Right lobe of liver (tissue), 6 donors: ENCODE measurements around the gene TAF4B. TPM values are rescaled to one million over a fixed set of nuclear protein-coding genes. Genes with fewer than 3 reads are reported as not detected.

Experiments
- ATAC-seq, 4 donors: fragments of 200-7000 bp; cut with Tn5 transposase; one replicate each; pipeline ENCODE4 v1.9.1; 2020; ENCODE audit warnings: mild to moderate bottlenecking in 4 of 4, moderate library complexity in 4 of 4
- DNase-seq, 3 donors: peaks; one replicate each; pipeline ENCODE4 v3.0.0-alpha.2; 2020
- H3K27ac ChIP-seq, 3 donors: fragments of 200-600 bp; one replicate each; pipeline ENCODE4 v1.8.0; 2022
- H3K27me3 ChIP-seq, 2 donors: fragments of 200-600 bp; one replicate each; pipeline ENCODE4 v1.8.0; 2022
- H3K36me3 ChIP-seq, 4 donors: fragments of 200-600 bp; sonication (generic) in 1 of 4; one replicate each; pipeline versions ENCODE4 v1.5.1 to v1.8.0; 2017 to 2022; ENCODE audit warnings: control low read depth in 1 of 4
- H3K4me1 ChIP-seq, 4 donors: fragments of 200-600 bp; sonication (generic) in 1 of 4; one replicate each; pipeline versions ENCODE4 v1.5.1 to v1.8.0; 2017 to 2022; ENCODE audit warnings: control low read depth in 1 of 4
- H3K4me3 ChIP-seq, 3 donors: fragments of 200-600 bp; one replicate each; pipeline ENCODE4 v1.8.0; 2022
- H3K9me3 ChIP-seq, 4 donors: fragments of 200-600 bp; sonication (generic) in 1 of 4; one replicate each; pipeline versions ENCODE4 v1.5.1 to v1.8.0; 2017 to 2022; ENCODE audit warnings: control low read depth in 1 of 4
- CTCF ChIP-seq, 4 donors: fragments of 200-600 bp in 3 of 4; fragments of 450-650 bp in 1 of 4; IDR thresholded peaks; one replicate each; pipeline versions ENCODE4 v1.5.1 to v1.8.0; 2016 to 2022; ENCODE audit warnings: antibody characterized with exemption in 4 of 4, mild to moderate bottlenecking in 2 of 4
- POLR2A ChIP-seq: fragments of 450-650 bp; IDR thresholded peaks from one replicate; pipeline ENCODE4 v1.6.1; 2017; ENCODE audit warnings: antibody characterized with exemption, mild to moderate bottlenecking
- WGBS: methylation state at CpG from one replicate; pipeline ENCODE4 v1.1.6; 2018; ENCODE audit warnings: low coverage, low lambda C conversion rate; ENCODE audit not compliant: insufficient coverage; ENCODE audit errors: missing lambda C conversion rate; 5-methylcytosine and 5-hydroxymethylcytosine counted together
- intact Hi-C, 2 donors: fragments of 100-400 bp; cut with DNase I; formaldehyde crosslinking; loops; one replicate each; pipeline versions ENCODE4 v1.11.2 to v1.14.1; 2022
- total RNA-seq, 6 experiments: library from RNA; depleted of rRNA in 2 of 6; stranded (reverse); fragments of >200 nt in 2 of 6; fragmentation: NEBNext Ultra II Directional in 3 of 6; extraction: Animal tissue kit (Norgen Biotek cat#: 25700) in 3 of 6; gene quantifications; one replicate each; pipeline versions ENCODE4 v1.1.0 to v1.2.4, GENCODE V29; 2016 to 2023
- donor health status: DM: no; HTN: yes; CAD: no.
- donor health status: DM: no; HTN: no; CAD: no.
- donor health status: DM: no; HTN: no; CAD: no.
- donor health status: DM: no; HTN: yes; CAD: no.
- donor health status: DM: no; HTN: yes; CAD: no.

TAF4B gene
- total RNA-seq, 6 experiments from 2014 or later: 0.09 to 0.44 (median 0.31) TPM

GRCh38 chr18:26332991-26333390 lies 106.7 kb downstream of the TAF4B start:
- ATAC-seq: no peak
- intact Hi-C loops: no loop called here
- 56% methylated on average over 1 of the region's 1 CpG for whole genome bisulfite sequencing

GRCh38 chr18:26335156-26335555 lies 108.9 kb downstream of the TAF4B start:
- 61% methylated on average over 2 of the region's 2 CpGs for WGBS
- intact Hi-C loops: no loop called here
- DNase-seq: no peak

More at GRCh38 chr18:26332991-26333390, 106.7 kb downstream of the TAF4B start:
- Histone ChIP-seq H3K4me3 (no peak overlapping the region), H3K4me1 (no peaks in the 10 kb centered on the region), H3K27ac (no peak overlapping the region), H3K27me3 (no peaks in the 10 kb centered on the region), H3K36me3 (no peaks in the 10 kb centered on the region), H3K9me3 (no peaks in the 10 kb centered on the region)
- no peak for DNase-seq
- TF ChIP-seq CTCF (IDR thresholded peaks at IDR 0.05) (no peak), POLR2A (no peak)

GRCh38 chr18:26335571-26336487 lies 109.6 kb downstream of the TAF4B start:
- intact Hi-C loops: no loop called here
- no peak for ATAC-seq
- no peak overlapping the region for H3K4me3 ChIP-seq
- no peak for DNase-seq
- H3K27ac ChIP-seq: no peak overlapping the region
- H3K36me3 ChIP-seq: no peaks in the 10 kb centered on the region
- TF ChIP-seq CTCF (IDR thresholded peaks at IDR 0.05) (no peak), POLR2A (no peak)
- no peaks in the 10 kb centered on the region for H3K9me3 ChIP-seq
- no peaks in the 10 kb centered on the region for H3K27me3 ChIP-seq
- 50% methylated on average over 4 of the region's 4 CpGs for WGBS
- H3K4me1 ChIP-seq: no peaks in the 10 kb centered on the region

More at GRCh38 chr18:26335156-26335555, 108.9 kb downstream of the TAF4B start:
- no peaks in the 10 kb centered on the region for H3K36me3 ChIP-seq
- H3K4me1 ChIP-seq: no peaks in the 10 kb centered on the region
- no peaks in the 10 kb centered on the region for H3K9me3 ChIP-seq
- TF ChIP-seq CTCF (IDR thresholded peaks at IDR 0.05) (no peak), POLR2A (no peak)
- H3K27me3 ChIP-seq: no peaks in the 10 kb centered on the region
- H3K4me3 ChIP-seq: no peak overlapping the region
- no peak overlapping the region for H3K27ac ChIP-seq
- ATAC-seq: no peak

- no peak for DNase-seq
- Histone ChIP-seq H3K27me3 (no peaks in the 10 kb centered on the region), H3K4me1 (no peaks in the 10 kb centered on the region), H3K27ac (no peak overlapping the region), H3K9me3 (no peaks in the 10 kb centered on the region), H3K36me3 (no peaks in the 10 kb centered on the region), H3K4me3 (no peak overlapping the region)
- intact Hi-C loops: no loop called here
- 52% methylated on average over 1 of the region's 1 CpG for WGBS
- no peak for ATAC-seq
- no peak for TF ChIP-seq CTCF (IDR thresholded peaks at IDR 0.05)
- TF ChIP-seq POLR2A: no peak
Measured at GRCh38 chr18:26336572-26336971, 110.3 kb downstream of the TAF4B start.
